Panc1 (cell line): Measurements from ENCODE around the gene PDK3. TPM values are rescaled to one million over a fixed set of nuclear protein-coding genes. Genes with fewer than 3 reads are reported as not detected.

ENCODE experiments used
- ATAC-seq: fragments of 200-7000 bp; cut with Tn5 transposase; 2 replicates; pipeline ENCODE4 v1.9.1; 2020; ENCODE audit warnings: mild to moderate bottlenecking, moderate library complexity
- BruUV-seq: library from RNA; stranded (reverse); fragments of 400-500 nt; replicated peaks from 2 replicates; lab custom pipeline; 2021; lab: Mats Ljungman, UMichigan
- CTCF ChIA-PET: fragments of 300-600 bp; sonication (Branson Sonifier 250); formaldehyde crosslinking; loops from one replicate; lab custom pipeline; 2022; ENCODE audit warnings: antibody characterized with exemption; lab: Charles Lee
- POLR2A ChIA-PET: fragments of 300-600 bp; sonication (Branson Sonifier 250); formaldehyde crosslinking; loops from one replicate; lab custom pipeline; 2022; ENCODE audit warnings: antibody characterized with exemption; lab: Charles Lee
- DNase-seq: peaks from one replicate; pipeline ENCODE4 v3.0.0-alpha.2; 2010; ENCODE audit warnings: low read depth, low spot score
- H3K27ac ChIP-seq: 2 replicates; pipeline ENCODE4 v1.5.1; 2011; ENCODE audit warnings: mild to moderate bottlenecking, low read length, inconsistent platforms
- H3K27me3 ChIP-seq: fragments of 200-500 bp; sonication (Bioruptor generic); 2 replicates; pipeline ENCODE4 v1.6.0; 2014; ENCODE audit warnings: low read length, inconsistent platforms; ENCODE audit not compliant: control insufficient read depth, insufficient read depth
- H3K36me3 ChIP-seq: fragments of 200-500 bp; sonication (Bioruptor generic); 2 replicates; pipeline ENCODE4 v1.5.1; 2014; ENCODE audit warnings: inconsistent platforms, mild to moderate bottlenecking, low read length, moderate library complexity; ENCODE audit not compliant: control insufficient read depth, insufficient read depth
- H3K4me1 ChIP-seq: 2 replicates; pipeline ENCODE4 v1.5.1; 2011; ENCODE audit warnings: inconsistent platforms, mild to moderate bottlenecking, low read length, moderate library complexity; ENCODE audit not compliant: control insufficient read depth, insufficient read depth
- H3K4me3 ChIP-seq, 2 experiments: 2 replicates each; pipeline ENCODE4 v1.5.1; 2011 to 2012; ENCODE audit warnings: low read depth in 2 of 2, low read length in 2 of 2, mild to moderate bottlenecking in 2 of 2, inconsistent platforms in 1 of 2, moderate library complexity in 1 of 2
- H3K9me3 ChIP-seq: fragments of 200-500 bp; sonication (Bioruptor generic); 2 replicates; pipeline ENCODE4 v1.5.1; 2014; ENCODE audit warnings: low read depth, mild to moderate bottlenecking, inconsistent platforms, low read length, moderate library complexity; ENCODE audit not compliant: control insufficient read depth, insufficient read depth
- CTCF ChIP-seq: fragments of 450-650 bp; IDR thresholded peaks from 2 replicates; pipeline ENCODE4 v1.5.1; 2017; ENCODE audit warnings: mild to moderate bottlenecking
- POLR2AphosphoS5 ChIP-seq: IDR thresholded peaks from 2 replicates; pipeline ENCODE4 v1.6.1; 2012; ENCODE audit warnings: mild to moderate bottlenecking, low read depth, low read length, moderate library complexity
- REST ChIP-seq, 2 experiments: IDR thresholded peaks; 2 replicates each; pipeline ENCODE4 v1.6.1; 2011 to 2012; ENCODE audit warnings: low read depth in 2 of 2, control low read depth in 1 of 2, low read length in 1 of 2, mild to moderate bottlenecking in 1 of 2, moderate library complexity in 1 of 2; ENCODE audit not compliant: insufficient read depth in 1 of 2
- SIN3A ChIP-seq: IDR thresholded peaks from 2 replicates; pipeline ENCODE4 v1.6.1; 2012; ENCODE audit warnings: low read depth, mild to moderate bottlenecking, low read length, moderate library complexity, borderline replicate concordance; ENCODE audit not compliant: insufficient read depth
- TCF7L2 ChIP-seq: IDR thresholded peaks from 2 replicates; pipeline ENCODE4 v1.6.1; 2011; ENCODE audit warnings: mild to moderate bottlenecking, low read depth, low read length, inconsistent platforms
- in situ Hi-C: cut with HindIII; loops from 2 replicates; pipeline ENCODE4 v1.10.0; 2016; ENCODE audit warnings: low sequenced_read_pairs, low pct_unique_long_range_greater_than_20kb
- intact Hi-C: fragments of 100-400 bp; cut with micrococcal nuclease; formaldehyde crosslinking; loops from one replicate; pipeline ENCODE4 v1.10.0; 2022; ENCODE audit not compliant: unreplicated experiment
- total RNA-seq: library from RNA; stranded (reverse); gene quantifications from one replicate; pipeline ENCODE4 v1.2.1, GENCODE V29; 2021; ENCODE audit not compliant: unreplicated experiment

Gene PDK3
- total RNA-seq, 1 experiment from 2014 or later = 5.5 TPM

- no peaks in the 10 kb centered on the region for H3K27me3 ChIP-seq
- no peaks in the 10 kb centered on the region for H3K36me3 ChIP-seq
- H3K27ac ChIP-seq = no peak overlapping the region
- ChIA-PET POLR2A (no interaction called here), CTCF (no interaction called here)
- no peaks in the 10 kb centered on the region for H3K4me1 ChIP-seq
- in situ Hi-C loops (no loop called here), intact Hi-C loops (no loop called here)
- DNase-seq (no peak), ATAC-seq (no peak)
- H3K4me3 ChIP-seq = no peak overlapping the region
- no peaks in the 10 kb centered on the region for H3K9me3 ChIP-seq
- no TSS peak for BruUV-seq
- TF ChIP-seq POLR2AphosphoS5 (no peak), SIN3A (no peak), CTCF (no peak), REST (IDR thresholded peaks at IDR 0.05; ENCODE audit: insufficient read depth in 1 of 2, low read depth in 2 of 2, low read length in 1 of 2) (no peak), TCF7L2 (no peak)
Measured at GRCh38 chrX:24547961-24548360, 82.9 kb downstream of the PDK3 start.

GRCh38 chrX:24550166-24550565, 85.1 kb downstream of the PDK3 start:
- Histone ChIP-seq H3K27ac (no peak overlapping the region), H3K36me3 (no peaks in the 10 kb centered on the region), H3K27me3 (no peaks in the 10 kb centered on the region), H3K9me3 (no peaks in the 10 kb centered on the region), H3K4me1 (no peaks in the 10 kb centered on the region), H3K4me3 (no peak overlapping the region)
- in situ Hi-C loops = no loop called here
- TF ChIP-seq POLR2AphosphoS5 (no peak), TCF7L2 (no peak), REST (IDR thresholded peaks at IDR 0.05; ENCODE audit: insufficient read depth in 1 of 2, low read depth in 2 of 2, low read length in 1 of 2) (no peak), CTCF (no peak), SIN3A (no peak)
- no peak for ATAC-seq
- no peak for DNase-seq
- ChIA-PET POLR2A (no interaction called here), CTCF (no interaction called here)
- BruUV-seq = no TSS peak
- intact Hi-C loops = no loop called here
